Activated CD8-positive, alpha-beta memory T cell treated with anti-CD3 and anti-CD28 coated beads, Interleukin-2, amount 50 U/mL, for 1 hour (primary cell): ENCODE results near the gene DCUN1D1.

ENCODE experiments used
- DNase-seq: peaks from one replicate; pipeline ENCODE4 v3.0.0-alpha.2; 2020; ENCODE audit errors: extremely low read depth

DCUN1D1 gene

DNA sequence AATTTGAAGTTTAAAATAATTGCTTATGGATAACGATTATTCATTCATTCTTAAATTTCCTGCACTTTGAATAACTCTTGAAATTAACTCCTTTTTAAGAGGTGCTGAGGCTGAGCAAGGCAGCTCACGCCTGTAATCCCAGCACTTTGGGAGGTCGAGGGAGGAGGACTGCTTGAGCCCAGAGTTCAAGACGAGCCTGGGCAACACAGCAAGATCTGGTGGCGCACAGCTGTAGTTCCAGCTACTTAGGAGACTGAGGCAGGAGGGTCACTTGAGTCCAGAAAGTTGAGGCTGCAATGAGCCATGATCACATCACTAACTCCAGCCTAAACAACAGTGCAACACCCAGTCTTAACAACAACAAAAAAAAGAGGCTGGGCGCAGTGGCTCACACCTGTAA lies 8.0 kb downstream of the DCUN1D1 start:
- DNase-seq, result no peak

GRCh38 chr3:182971637-182972036 lies 8.7 kb downstream of the DCUN1D1 start:
- DNase-seq, result no peak

GRCh38 chr3:182970811-182971418 lies 9.4 kb downstream of the DCUN1D1 start:
- DNase-seq, result no peak

- DNase-seq, result no peak
These were observed 10.5 kb downstream of the DCUN1D1 start for GRCh38 chr3:182969853-182970252.

- no peak for DNase-seq
These were observed 11.1 kb downstream of the DCUN1D1 start for GRCh38 chr3:182969277-182969676.

GRCh38 chr3:182967218-182968204 lies 12.8 kb downstream of the DCUN1D1 start:
- DNase-seq, result no peak

GRCh38 chr3:182965861-182966366 lies 14.4 kb downstream of the DCUN1D1 start:
- no peak for DNase-seq

GRCh38 chr3:182964179-182964578 lies 16.2 kb downstream of the DCUN1D1 start:
- no peak for DNase-seq

- DNase-seq, result no peak
These were observed 18.2 kb downstream of the DCUN1D1 start for GRCh38 chr3:182962166-182962565.

DNA sequence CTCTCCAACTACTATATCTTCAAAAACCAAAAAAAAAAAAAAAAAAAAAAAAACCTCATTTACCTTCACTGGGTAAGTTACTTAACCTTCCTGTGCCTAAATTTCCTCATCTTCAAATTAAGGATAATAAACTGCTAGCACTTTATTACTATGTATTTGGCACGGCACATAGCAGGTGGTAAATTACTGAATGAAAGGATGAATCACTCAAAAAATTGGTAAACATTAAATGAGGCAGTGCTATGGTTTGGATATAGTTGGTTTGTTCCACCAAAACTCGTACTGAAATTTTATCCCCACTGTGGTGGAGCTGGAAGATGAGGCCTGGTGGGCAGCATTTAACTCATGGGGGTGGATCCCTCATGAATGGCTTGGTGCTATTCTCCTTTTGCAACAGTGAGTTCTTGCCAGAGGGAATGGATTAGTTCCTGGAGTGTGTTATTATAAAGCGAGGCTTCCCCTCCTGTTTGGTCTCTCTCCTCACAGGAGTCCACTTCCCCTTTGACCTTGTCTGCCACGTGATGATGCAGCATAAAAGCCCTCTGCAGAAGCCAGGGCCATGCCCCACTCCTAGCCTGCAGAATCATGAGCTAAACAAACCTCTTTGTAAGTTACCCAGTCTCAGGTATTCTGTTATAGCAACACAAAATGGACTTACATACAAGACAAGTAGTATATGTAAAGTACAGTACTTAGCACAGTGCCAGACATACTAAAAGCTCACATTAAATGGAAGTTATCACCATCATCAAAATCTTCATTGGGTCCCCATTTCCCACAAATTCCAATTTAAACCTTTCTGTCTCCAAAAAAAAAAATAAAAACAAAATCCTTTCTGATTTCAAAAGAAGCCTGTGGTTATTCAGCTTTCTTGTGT lies 20.6 kb downstream of the DCUN1D1 start:
- no peak for DNase-seq

- no peak for DNase-seq
These were observed 22.6 kb downstream of the DCUN1D1 start for GRCh38 chr3:182957676-182958266.

DNA sequence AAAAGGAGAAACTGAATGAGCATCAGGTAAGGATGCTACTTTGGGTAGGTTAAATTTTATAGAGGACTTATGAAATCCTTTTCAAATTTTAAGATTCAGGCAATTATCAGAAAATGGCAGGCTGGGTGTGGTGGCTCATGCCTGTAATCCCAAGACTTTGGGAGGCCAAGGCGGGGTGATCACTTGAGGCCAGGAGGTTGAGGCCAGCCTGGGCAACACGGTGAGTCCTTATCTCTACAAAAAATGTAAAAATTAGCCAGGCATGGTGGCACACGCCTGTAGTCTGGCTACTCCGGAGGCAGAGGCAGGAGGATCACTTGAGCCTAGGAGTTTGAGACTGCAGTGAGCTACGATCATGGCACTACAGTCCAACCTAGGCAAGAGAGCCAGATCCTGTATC lies 23.1 kb downstream of the DCUN1D1 start:
- DNase-seq, result no peak

GRCh38 chr3:182954553-182955235 lies 25.6 kb downstream of the DCUN1D1 start:
- DNase-seq, result no peak

- no peak for DNase-seq
These were observed 30.6 kb downstream of the DCUN1D1 start for GRCh38 chr3:182949688-182950087.

DNA sequence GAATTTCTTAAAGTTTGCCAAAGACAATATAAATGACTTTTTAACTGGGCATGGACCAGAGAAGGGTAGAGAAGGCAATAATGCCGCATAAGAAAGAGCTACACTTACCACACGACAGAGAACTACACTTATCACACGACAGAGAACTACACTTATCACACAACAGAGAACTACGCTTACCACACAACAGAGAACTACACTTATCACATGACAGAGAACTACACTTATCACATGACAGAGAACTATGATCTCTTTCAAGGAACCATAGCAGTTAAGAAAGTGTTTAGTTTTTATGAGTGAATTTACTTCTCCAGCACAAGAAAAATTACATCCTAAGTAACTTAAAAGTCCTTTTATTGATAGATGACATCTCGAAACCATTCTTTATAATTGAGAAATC lies 32.0 kb downstream of the DCUN1D1 start:
- no peak for DNase-seq

GRCh38 chr3:182947888-182948287 lies 32.5 kb downstream of the DCUN1D1 start:
- no peak for DNase-seq

- no peak for DNase-seq
These were observed 38.6 kb downstream of the DCUN1D1 start for GRCh38 chr3:182941719-182942118.

DNA sequence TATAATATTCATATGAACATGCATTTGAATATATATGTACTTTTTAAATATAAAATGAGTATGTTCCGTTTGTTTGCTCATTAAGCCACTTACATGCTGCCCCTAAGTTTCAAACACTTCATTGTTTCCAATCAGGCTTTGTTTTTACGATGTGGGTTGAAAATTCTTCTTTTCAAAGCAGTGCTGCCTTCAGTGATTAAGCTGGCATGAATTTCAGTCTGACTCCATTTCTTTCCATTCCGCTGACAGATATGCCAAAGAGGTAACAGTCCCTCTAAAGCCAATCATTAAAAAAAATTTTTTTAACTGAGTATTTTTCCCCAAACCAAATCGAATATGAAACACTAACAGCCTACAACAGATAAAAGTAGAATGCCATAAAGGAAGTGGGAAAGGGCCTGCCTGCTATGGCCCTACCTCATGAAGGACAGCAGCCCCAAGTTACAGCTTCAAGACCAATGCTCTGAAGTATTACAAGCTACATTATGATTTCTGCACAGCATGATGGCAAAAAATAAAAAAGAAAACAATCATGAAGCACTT lies 40.0 kb downstream of the DCUN1D1 start:
- DNase-seq, result no peak

GRCh38 chr3:182937293-182938051 lies 42.9 kb downstream of the DCUN1D1 start:
- no peak for DNase-seq

DNA sequence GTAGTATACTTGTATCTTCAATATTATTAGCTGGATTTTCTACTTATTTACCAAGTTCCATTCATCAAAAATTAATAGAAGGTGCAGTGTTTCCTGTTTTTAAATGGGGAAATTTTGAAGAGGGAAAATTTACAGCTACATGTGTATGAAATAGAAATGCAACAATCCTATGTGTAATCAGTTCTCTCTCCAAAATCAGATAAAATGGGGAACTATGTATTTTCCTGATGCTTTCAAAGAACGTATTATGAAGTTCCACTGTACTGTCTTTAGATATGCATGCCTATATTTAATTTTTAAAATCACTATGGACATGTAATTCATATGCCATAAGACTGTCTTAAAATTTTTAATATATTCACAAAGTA lies 43.4 kb downstream of the DCUN1D1 start:
- no peak for DNase-seq
